ENCODE results near the gene FGFRL1. TPM values are rescaled to one million over a fixed set of nuclear protein-coding genes. Genes with fewer than 3 reads are reported as not detected.

The FGFRL1 gene
- total RNA-seq, 2 donors from 2014 or later: 61.1 to 84.0 TPM

- Histone ChIP-seq H3K9me3 (no peaks in the 10 kb centered on the region), H3K4me1 (ENCODE audit: control insufficient read depth in 1 of 2, low read depth in 2 of 2) (peaks cover 4 to 39% of the 10 kb centered on the region in 2 donors), H3K27me3 (replicated peaks; ENCODE audit: insufficient read depth) (no peaks in the 10 kb centered on the region), H3K27ac (peak overlapping the region; percentile 79 to 92), H3K36me3 (no peaks in the 10 kb centered on the region), H3K4me3 (peak overlapping the region; percentile 94)
- ATAC-seq (ENCODE audit: insufficient number of reproducible peaks, low FRiP score, low read depth) (peak; percentile 67), DNase-seq (ENCODE audit: low spot score) (peak; percentile 50)
- TF ChIP-seq CTCF (IDR thresholded peaks at IDR 0.05): no peak
Observed at GRCh38 chr4:1010395-1011021, 918 bp upstream of the FGFRL1 start.

DNA sequence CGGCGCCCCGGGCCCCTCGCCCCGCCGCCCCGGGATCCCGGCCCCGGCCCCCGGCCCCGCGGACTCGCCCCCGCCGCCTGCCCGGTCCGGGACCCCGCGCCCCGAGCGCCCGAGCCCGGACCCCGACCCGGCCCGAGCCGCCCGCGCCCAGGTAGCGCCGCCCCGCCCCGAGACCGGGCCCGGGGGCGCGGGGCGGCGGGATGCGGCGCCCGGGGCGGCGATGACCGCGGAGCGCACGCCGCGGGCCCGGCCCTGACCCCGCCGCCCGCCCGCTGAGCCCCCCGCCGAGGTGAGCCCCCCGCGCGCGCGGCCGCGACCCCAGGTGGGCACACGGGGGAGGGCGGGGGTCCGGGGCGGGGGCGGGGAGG is 224 bp downstream of the FGFRL1 start:
- Histone ChIP-seq H3K27ac (no peak overlapping the region), H3K27me3 (replicated peaks; ENCODE audit: insufficient read depth) (no peaks in the 10 kb centered on the region), H3K36me3 (no peaks in the 10 kb centered on the region), H3K9me3 (no peaks in the 10 kb centered on the region), H3K4me1 (ENCODE audit: control insufficient read depth in 1 of 2, low read depth in 2 of 2) (peaks cover 4 to 39% of the 10 kb centered on the region in 2 donors), H3K4me3 (peak overlapping the region; percentile 85)
- no peak for DNase-seq (ENCODE audit: low spot score)
- no peak for ATAC-seq (ENCODE audit: insufficient number of reproducible peaks, low FRiP score, low read depth)
- no peak for TF ChIP-seq CTCF (IDR thresholded peaks at IDR 0.05)

DNA sequence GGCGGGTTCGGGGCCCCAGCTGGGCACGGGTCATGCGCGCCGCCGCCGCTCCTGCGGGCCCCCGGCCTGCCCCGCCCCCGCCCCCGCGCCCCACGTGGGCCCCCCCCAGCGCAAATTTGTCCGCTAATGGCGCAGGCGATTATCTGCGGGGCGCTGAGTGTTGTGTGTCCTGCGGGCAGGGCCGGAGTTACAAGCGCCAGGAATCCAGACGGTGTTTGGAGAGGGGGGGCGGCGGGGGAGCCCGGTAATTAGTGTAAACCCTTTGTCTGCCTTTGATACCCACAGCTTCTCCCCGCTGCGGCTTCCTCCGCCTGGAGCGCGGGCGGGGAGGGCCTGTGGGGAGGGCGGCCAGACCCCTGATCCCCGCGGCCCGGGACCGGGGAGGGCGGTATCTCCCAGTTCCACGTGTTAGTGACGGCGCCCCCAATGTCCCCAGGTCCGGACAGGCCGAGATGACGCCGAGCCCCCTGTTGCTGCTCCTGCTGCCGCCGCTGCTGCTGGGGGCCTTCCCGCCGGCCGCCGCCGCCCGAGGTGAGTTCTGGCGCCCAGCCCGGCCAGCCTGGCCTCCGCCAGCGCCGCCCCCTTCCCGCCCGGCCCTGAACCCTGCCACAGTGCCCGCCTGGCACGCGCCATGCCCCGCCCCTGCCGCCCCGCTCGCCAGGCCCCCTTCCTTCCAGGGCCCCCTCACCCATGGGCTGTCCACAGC is 761 bp downstream of the FGFRL1 start:
- Histone ChIP-seq H3K36me3 (no peaks in the 10 kb centered on the region), H3K27ac (no peak overlapping the region), H3K9me3 (no peaks in the 10 kb centered on the region), H3K4me1 (ENCODE audit: control insufficient read depth in 1 of 2, low read depth in 2 of 2) (peaks cover 4 to 39% of the 10 kb centered on the region in 2 donors), H3K27me3 (replicated peaks; ENCODE audit: insufficient read depth) (no peaks in the 10 kb centered on the region), H3K4me3 (peak overlapping the region; percentile 85)
- DNase-seq (ENCODE audit: low spot score): no peak
- no peak for ATAC-seq (ENCODE audit: insufficient number of reproducible peaks, low FRiP score, low read depth)
- TF ChIP-seq CTCF (IDR thresholded peaks at IDR 0.05): no peak

DNA sequence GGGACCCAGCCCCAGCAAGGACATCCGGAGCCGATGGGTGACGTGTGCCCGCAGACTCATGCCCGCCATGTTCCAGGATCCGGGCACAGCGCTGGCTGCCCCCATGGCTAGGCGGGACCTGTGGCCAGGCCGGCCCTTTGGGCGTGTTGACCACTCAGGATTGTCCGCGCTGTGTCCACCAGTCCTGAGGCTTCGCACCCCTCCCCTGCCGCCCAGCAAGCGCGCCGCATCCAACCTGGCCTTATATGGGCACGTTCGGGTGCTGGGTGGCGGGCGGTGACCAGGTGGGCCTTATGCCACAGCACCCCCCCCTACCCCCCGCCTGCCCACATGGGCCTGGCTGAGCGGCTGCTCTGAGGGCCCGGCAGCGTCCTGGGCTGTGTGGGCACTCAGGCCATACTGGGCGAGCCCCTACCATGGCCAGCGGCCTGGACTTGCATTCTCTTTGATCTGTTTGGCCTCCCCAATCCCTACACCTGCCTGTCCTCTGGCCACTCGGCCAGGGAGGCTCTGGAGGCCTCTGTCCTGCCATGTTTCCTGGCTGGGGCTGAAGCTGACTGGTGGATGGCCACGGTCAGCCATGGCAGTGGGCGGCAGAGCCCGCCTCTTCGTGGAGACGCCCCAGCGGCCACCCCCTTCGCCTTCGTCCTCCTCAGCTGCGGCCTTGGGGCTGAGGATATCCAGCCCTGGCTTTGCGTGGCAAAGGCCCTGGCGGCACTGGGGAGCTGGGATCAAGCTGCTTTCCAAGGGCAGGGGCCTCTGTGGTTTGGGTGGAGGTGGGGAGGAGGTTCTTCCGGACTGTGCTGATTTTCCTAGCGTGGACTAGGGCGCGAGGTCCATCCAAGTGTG is 2.0 kb downstream of the FGFRL1 start:
- no peak overlapping the region for H3K27ac ChIP-seq
- peaks cover 4 to 44% of the 10 kb centered on the region in 2 donors for H3K4me1 ChIP-seq (ENCODE audit: control insufficient read depth in 1 of 2, low read depth in 2 of 2)
- TF ChIP-seq CTCF (IDR thresholded peaks at IDR 0.05): no peak
- H3K9me3 ChIP-seq: no peaks in the 10 kb centered on the region
- H3K36me3 ChIP-seq: no peaks in the 10 kb centered on the region
- ATAC-seq (ENCODE audit: insufficient number of reproducible peaks, low FRiP score, low read depth) (no peak), DNase-seq (ENCODE audit: low spot score) (no peak)
- H3K27me3 ChIP-seq (replicated peaks; ENCODE audit: insufficient read depth): no peaks in the 10 kb centered on the region
- no peak overlapping the region for H3K4me3 ChIP-seq

Data from thoracic aorta (tissue), 2 donors.